Astrocyte of the spinal cord (primary cell): ENCODE data around the gene LONRF2.

Experiments
- DNase-seq: peaks from one replicate; pipeline ENCODE4 v3.0.0; 2011; ENCODE audit warnings: low read depth, low spot score
- H3K4me3 ChIP-seq: 2 replicates; pipeline ENCODE4 v1.5.1; 2011; ENCODE audit warnings: low read depth, mild to moderate bottlenecking, low read length, moderate library complexity
- in situ Hi-C: cut with HindIII; loops from 2 replicates; pipeline ENCODE4 v1.10.0; 2017; ENCODE audit warnings: low sequenced_read_pairs
- TF ChIP-seq, protein P1 (sequence below): IDR thresholded peaks from 2 replicates; pipeline ENCODE4 v1.5.1; 2012; ENCODE audit warnings: low read depth, mild to moderate bottlenecking, low read length, inconsistent platforms

The LONRF2 gene

DNA sequence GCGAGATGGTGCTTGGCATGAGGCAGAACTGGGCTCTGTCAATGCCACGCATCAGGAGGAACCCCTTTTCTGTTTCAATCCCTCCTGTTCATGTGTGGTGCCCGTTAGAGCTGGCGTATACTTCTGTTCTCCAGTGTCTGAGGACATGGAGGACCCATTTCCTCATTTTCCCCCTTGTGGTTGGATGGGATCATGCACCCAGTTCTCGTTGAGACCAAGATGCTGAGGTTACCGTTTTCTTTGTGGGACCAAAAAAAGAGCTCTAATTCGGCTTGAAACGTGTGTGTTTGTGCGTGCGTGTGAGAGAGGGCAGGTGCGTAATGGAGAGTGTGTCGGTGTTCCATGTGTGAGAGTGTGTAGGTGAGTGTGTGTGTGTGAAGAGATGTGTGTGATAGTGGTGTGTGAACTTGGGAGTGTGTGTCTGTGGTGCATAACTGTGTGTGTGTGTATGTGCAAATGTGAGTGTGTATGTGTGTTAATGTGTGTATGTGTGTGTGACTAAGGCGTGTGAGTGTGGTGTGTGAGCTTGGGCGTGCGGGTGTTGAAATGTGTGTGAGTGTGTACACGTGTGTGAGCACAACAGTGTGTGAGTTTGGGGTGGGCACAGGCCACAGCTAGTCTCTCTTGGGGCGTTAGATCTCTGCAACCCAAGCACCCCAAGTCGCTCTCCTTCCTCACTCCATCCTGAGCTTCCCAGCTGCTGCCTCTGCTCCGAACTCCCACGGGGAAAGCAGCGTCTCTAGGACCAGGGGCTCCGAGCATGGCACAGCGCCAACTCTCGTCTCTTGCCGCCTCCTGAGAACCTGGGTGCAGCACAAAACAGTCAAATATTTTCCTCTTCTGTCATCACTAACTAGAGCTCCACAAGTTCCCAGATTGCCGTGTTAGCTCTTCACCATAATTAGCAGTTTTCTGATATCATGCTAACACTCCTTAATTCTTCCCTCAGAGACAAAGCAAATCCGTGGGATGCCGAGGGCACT is 75.8 kb downstream of the LONRF2 start:
- TF ChIP-seq, protein P1, sequence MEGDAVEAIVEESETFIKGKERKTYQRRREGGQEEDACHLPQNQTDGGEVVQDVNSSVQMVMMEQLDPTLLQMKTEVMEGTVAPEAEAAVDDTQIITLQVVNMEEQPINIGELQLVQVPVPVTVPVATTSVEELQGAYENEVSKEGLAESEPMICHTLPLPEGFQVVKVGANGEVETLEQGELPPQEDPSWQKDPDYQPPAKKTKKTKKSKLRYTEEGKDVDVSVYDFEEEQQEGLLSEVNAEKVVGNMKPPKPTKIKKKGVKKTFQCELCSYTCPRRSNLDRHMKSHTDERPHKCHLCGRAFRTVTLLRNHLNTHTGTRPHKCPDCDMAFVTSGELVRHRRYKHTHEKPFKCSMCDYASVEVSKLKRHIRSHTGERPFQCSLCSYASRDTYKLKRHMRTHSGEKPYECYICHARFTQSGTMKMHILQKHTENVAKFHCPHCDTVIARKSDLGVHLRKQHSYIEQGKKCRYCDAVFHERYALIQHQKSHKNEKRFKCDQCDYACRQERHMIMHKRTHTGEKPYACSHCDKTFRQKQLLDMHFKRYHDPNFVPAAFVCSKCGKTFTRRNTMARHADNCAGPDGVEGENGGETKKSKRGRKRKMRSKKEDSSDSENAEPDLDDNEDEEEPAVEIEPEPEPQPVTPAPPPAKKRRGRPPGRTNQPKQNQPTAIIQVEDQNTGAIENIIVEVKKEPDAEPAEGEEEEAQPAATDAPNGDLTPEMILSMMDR = peak; percentile 47
- no peak for DNase-seq
- H3K4me3 ChIP-seq = no peak overlapping the region
- in situ Hi-C loops = no loop called here

DNA sequence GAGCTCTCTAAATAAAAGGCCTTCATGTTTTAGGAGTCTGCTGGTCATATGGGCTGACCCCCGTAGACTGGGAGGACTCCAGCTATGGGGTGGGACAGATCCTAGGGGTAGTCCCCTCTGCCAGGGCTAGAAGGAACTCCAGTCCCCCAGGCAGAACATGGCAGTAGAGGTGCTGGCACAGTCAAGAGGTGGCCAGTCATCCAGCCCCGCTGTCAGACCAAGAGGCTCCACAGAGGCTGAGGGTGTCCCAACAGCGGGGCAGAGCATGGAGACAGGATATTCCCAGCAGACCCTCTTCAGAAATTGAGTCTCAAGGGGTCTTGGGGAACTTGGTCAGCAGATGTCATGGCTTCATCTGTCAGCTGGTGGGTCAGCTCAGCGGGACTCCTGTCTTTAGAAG is 76.6 kb downstream of the LONRF2 start:
- DNase-seq = no peak
- TF ChIP-seq, protein P1 = no peak
- no peak overlapping the region for H3K4me3 ChIP-seq
- in situ Hi-C loops = no loop called here

DNA sequence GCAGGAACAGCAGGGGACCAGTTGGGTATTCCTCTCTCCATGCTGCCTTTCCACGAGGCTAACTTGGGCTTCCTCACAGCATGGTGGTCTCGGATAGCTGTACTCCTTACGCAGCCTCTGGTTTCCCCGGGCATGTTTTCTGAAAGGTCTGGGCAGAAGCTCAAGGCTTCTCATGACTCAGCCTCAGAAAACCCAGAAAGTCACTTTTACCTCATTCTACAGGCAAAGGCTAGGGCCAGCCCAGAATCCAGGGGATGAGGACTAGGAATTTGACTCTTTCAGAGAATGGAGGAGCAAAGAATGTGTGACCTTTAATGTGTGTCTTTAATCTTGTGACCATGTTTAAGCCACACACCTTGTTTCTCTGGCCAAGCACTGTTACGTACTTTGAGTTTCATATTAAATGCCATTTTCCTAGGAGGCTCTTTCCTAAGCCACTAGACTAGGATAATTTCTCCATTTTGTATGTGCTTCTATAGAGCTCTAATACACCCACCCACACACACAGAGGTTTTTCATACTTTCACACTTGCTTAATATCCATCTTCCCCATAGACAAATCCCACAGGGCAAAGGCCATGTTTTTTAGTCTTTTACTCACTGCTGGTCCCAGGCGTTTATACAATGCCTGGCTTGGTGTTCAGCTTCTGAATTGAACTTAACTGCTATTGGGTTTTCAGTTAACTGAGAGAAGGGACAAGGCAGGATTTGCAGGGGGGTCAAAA is 77.3 kb downstream of the LONRF2 start:
- TF ChIP-seq, protein P1 = no peak
- DNase-seq = peak; percentile 67
- in situ Hi-C loops = no loop called here
- H3K4me3 ChIP-seq = no peak overlapping the region

DNA sequence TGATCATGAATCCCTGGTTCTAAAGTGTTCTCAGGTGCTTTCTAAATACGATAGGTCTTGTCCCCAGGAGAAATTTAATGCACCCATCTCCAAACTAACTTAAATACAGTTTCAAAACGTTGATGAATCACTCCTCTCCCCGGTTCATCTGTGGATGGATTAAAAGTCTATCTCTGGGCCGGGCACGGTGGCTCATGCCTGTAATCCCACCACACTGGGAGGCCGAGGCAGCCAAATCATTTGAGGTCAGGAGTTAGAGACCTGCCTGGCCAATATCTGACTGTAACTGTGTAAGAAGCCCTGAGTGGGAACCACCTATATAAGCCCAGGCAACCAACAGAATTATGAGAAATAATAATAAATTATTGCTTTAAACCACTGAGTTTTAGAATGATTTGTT is 78.7 kb downstream of the LONRF2 start:
- no peak for DNase-seq
- TF ChIP-seq, protein P1 = no peak
- in situ Hi-C loops = no loop called here
- no peak overlapping the region for H3K4me3 ChIP-seq

DNA sequence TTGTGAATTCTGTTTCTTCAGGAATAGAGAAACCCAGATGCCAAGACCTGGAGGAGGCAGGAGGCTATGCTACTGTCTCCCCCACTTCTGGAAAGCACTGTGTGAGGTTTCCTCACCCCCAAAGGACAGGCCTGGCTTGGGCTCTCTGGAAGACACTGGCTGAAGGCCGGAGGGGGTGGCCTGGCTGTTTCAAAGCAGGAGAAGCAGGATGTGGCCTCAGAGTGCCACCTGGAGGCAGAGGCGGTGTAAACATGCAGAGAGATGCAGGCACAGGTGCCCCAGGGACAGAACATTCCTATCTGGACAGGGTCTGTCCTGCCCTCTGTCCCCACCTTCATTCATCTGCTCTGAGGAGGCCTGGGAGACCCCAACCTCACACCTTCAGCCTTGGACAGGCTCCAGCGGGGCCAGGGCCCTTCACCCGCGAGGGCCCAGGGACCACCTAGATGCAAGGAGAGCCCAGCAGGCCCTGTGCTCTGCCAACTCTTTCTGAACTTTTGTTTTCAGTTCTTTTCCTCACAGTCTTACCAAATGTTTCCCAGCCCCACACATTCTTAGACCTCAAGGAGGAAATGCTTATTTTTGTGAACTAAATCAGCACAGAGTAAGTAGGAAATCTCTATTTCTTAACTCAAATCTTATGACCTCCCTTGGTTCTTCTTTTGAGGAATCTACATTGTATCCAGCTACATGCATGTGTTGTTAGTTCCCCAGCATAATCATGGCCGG is 79.2 kb downstream of the LONRF2 start:
- TF ChIP-seq, protein P1 = peak; percentile 84
- in situ Hi-C loops = no loop called here
- no peak overlapping the region for H3K4me3 ChIP-seq
- peak; percentile 62 for DNase-seq

DNA sequence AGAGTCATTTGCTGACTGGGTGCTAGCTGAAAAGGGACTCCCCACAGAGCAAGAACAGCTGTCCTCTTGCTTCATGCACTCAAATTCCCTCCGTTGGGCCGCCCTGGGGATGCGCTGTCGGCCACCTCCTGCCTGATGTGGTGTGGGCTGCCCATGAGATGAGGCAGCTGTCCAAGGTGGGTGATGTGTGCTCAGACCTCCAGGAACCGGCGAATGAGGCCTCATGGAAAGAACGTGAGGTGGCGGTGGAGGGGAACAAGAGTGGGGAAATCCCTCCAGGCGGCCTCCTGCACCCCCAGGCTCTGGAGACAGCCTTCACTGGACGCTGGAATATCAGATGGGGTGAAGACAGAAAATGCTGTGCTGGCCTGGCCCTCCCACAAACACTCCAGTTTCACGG is 79.8 kb downstream of the LONRF2 start:
- no peak overlapping the region for H3K4me3 ChIP-seq
- TF ChIP-seq, protein P1 = no peak
- in situ Hi-C loops = no loop called here
- DNase-seq = no peak
